Muscle of leg (tissue), 11 donors: ENCODE results near the gene NYNRIN. TPM values are rescaled to one million over a fixed set of nuclear protein-coding genes. Genes with fewer than 3 reads are reported as not detected.
"Not testable (repeated sequence)": the region's sequence is repeated elsewhere in the genome, so short reads cannot be mapped to it uniquely, and the experiment has no call there.

Experiments
- DNase-seq: peaks from one replicate; pipeline ENCODE4 v3.0.0; 2013
- H3K27ac ChIP-seq: one replicate; pipeline ENCODE4 v1.5.1; 2013; ENCODE audit warnings: mild to moderate bottlenecking, low read length, control low read depth
- H3K27me3 ChIP-seq: one replicate; pipeline ENCODE4 v1.6.1; 2013; ENCODE audit warnings: low read length; ENCODE audit not compliant: control insufficient read depth, insufficient read depth
- H3K36me3 ChIP-seq: one replicate; pipeline ENCODE4 v1.6.1; 2013; ENCODE audit warnings: low read length; ENCODE audit not compliant: control insufficient read depth, insufficient read depth
- H3K4me1 ChIP-seq: one replicate; pipeline ENCODE4 v1.6.1; 2013; ENCODE audit warnings: low read length; ENCODE audit not compliant: control insufficient read depth, insufficient read depth
- H3K4me3 ChIP-seq: one replicate; pipeline ENCODE4 v1.5.1; 2013; ENCODE audit warnings: low read length, control low read depth
- H3K9me3 ChIP-seq: replicated peaks from 2 replicates; pipeline ENCODE4 v1.6.1; 2013; ENCODE audit warnings: low read depth, low read length; ENCODE audit not compliant: control insufficient read depth
- WGBS: methylation state at CpG from one replicate; pipeline ENCODE4 v1.1.5; 2013; ENCODE audit warnings: missing lambda C conversion rate; ENCODE audit not compliant: insufficient coverage; 5-methylcytosine and 5-hydroxymethylcytosine counted together
- polyA plus RNA-seq, 8 donors: library from polyadenylated mRNA; unstranded; fragments of 120-200 nt; gene quantifications; one replicate each; pipeline versions ENCODE4 v1.2.1 to v1.2.3, GENCODE V29; 2013; ENCODE audit warnings: inconsistent platforms in 1 of 8, low replicate concordance in 1 of 8; ENCODE audit not compliant: insufficient read length in 8 of 8, insufficient read depth in 1 of 8
- total RNA-seq: library from RNA; stranded (reverse); fragments of 120-200 nt; gene quantifications from one replicate; pipeline ENCODE4 v1.2.4, GENCODE V29; 2013

NYNRIN gene
- total and polyA plus RNA-seq, 9 donors: 16.5 to 45.3 (median 29.5) TPM

GRCh38 chr14:24369463-24369862, 29.3 kb upstream of the NYNRIN start:
- Histone ChIP-seq H3K4me1 (peaks cover 55% of the 10 kb centered on the region), H3K27ac (peak overlapping the region; percentile 89), H3K27me3 (peaks cover 5% of the 10 kb centered on the region), H3K4me3 (peak overlapping the region; percentile 77), H3K9me3 (no peaks in the 10 kb centered on the region), H3K36me3 (peaks cover 24% of the 10 kb centered on the region)
- no peak for DNase-seq
- WGBS: 46% methylated on average over 3 of the region's 20 CpGs

GRCh38 chr14:24369907-24370687, 28.7 kb upstream of the NYNRIN start:
- WGBS: 50% methylated on average over 6 of the region's 32 CpGs
- H3K4me3 ChIP-seq: no peak overlapping the region

DNA sequence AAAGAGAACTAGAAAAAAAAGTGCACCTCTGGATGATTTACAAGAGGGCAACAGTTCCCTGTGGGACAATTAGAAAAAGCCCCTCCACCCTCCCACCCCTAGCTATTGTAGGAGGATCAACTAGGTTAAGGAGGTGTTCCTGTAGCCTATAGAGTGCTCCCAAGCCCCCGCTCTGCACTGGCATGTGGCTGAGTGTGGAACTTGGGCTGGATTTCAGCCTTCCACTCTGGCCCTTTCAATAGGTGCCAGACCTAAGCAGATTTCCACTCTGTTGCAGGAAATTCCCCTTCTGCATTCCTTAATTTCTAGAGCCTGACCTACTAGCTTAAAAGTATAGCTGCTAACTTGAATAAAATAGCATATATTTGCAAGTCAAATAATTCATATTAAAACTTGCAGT, 28.1 kb upstream of the NYNRIN start:
- peak; percentile 66 for DNase-seq
- no CpG with 5 or more reads among the region's 1 CpG for WGBS
- Histone ChIP-seq H3K27ac (peak overlapping the region; percentile 35), H3K4me1 (peaks cover 49% of the 10 kb centered on the region), H3K9me3 (no peaks in the 10 kb centered on the region), H3K4me3 (no peak overlapping the region), H3K27me3 (peaks cover 5% of the 10 kb centered on the region), H3K36me3 (peaks cover 36% of the 10 kb centered on the region)

More at GRCh38 chr14:24369907-24370687, 28.7 kb upstream of the NYNRIN start:
- Histone ChIP-seq H3K9me3 (no peaks in the 10 kb centered on the region), H3K27me3 (peaks cover 5% of the 10 kb centered on the region), H3K4me1 (peaks cover 54% of the 10 kb centered on the region), H3K27ac (peak overlapping the region; percentile 35), H3K36me3 (peaks cover 29% of the 10 kb centered on the region)
- no peak for DNase-seq

GRCh38 chr14:24371605-24372004, 27.2 kb upstream of the NYNRIN start:
- not testable (repeated sequence) for H3K27me3 ChIP-seq, DNase-seq, H3K9me3 ChIP-seq, H3K4me3 ChIP-seq, H3K27ac ChIP-seq
- H3K4me1 ChIP-seq: peaks cover 44% of the 10 kb centered on the region
- peaks cover 43% of the 10 kb centered on the region for H3K36me3 ChIP-seq
- WGBS: no CpG with 5 or more reads among the region's 3 CpGs

GRCh38 chr14:24372701-24373416, 25.9 kb upstream of the NYNRIN start:
- Histone ChIP-seq H3K36me3 (peaks cover 55% of the 10 kb centered on the region), H3K4me1 (peaks cover 40% of the 10 kb centered on the region), H3K27ac (no peak overlapping the region), H3K9me3 (no peaks in the 10 kb centered on the region), H3K27me3 (peaks cover 3% of the 10 kb centered on the region), H3K4me3 (no peak overlapping the region)
- peak; percentile 70 for DNase-seq
- 94% methylated on average over 6 of the region's 12 CpGs for WGBS

- H3K9me3 ChIP-seq: no peaks in the 10 kb centered on the region
- no peak overlapping the region for H3K27ac ChIP-seq
- peaks cover 15% of the 10 kb centered on the region for H3K4me1 ChIP-seq
- no peak overlapping the region for H3K4me3 ChIP-seq
- no peak for DNase-seq
- no peaks in the 10 kb centered on the region for H3K27me3 ChIP-seq
- 59% methylated on average over 12 of the region's 16 CpGs for WGBS
- peaks cover 65% of the 10 kb centered on the region for H3K36me3 ChIP-seq
Measured at GRCh38 chr14:24376448-24377070, 22.2 kb upstream of the NYNRIN start.

- Histone ChIP-seq H3K36me3 (peaks cover 65% of the 10 kb centered on the region), H3K27me3 (no peaks in the 10 kb centered on the region), H3K4me3 (no peak overlapping the region), H3K27ac (no peak overlapping the region), H3K4me1 (peaks cover 19% of the 10 kb centered on the region), H3K9me3 (no peaks in the 10 kb centered on the region)
- no peak for DNase-seq
- WGBS: 80% methylated on average over 4 of the region's 7 CpGs
Measured at GRCh38 chr14:24377126-24377525, 21.7 kb upstream of the NYNRIN start.

DNA sequence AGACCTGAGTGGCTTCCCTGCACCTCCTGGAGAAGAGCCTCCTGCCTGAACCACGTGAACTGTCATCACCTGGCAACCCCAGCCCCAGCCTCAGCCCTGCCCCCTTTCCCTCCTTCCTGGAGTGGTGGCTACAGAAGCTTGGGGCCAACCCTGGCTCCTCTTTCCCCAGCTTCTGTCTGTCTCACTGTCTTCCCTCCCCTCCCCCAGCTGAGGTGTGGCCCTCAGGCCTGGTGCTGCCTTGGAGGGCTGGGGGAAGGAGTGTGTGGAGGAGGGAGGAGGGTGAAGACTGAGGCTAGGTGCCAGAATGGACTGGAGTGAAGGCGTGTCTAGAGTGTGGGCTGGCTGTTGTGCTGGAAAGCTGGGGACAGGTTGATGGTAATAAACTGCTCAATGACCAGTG, 21.1 kb upstream of the NYNRIN start:
- 20% methylated on average over 2 of the region's 2 CpGs for WGBS
- Histone ChIP-seq H3K27ac (no peak overlapping the region), H3K27me3 (no peaks in the 10 kb centered on the region), H3K4me1 (peaks cover 14% of the 10 kb centered on the region), H3K9me3 (no peaks in the 10 kb centered on the region), H3K4me3 (no peak overlapping the region), H3K36me3 (peaks cover 59% of the 10 kb centered on the region)
- DNase-seq: peak; percentile 48

- no peak for DNase-seq
- H3K27me3 ChIP-seq: no peaks in the 10 kb centered on the region
- no peak overlapping the region for H3K4me3 ChIP-seq
- 40% methylated on average over 1 of the region's 3 CpGs for WGBS
- H3K4me1 ChIP-seq: peaks cover 14% of the 10 kb centered on the region
- no peaks in the 10 kb centered on the region for H3K9me3 ChIP-seq
- no peak overlapping the region for H3K27ac ChIP-seq
- H3K36me3 ChIP-seq: peaks cover 53% of the 10 kb centered on the region
Measured at GRCh38 chr14:24378327-24378726, 20.5 kb upstream of the NYNRIN start.
